Endothelial cell of umbilical vein (primary cell): ENCODE measurements around the gene FXYD7. TPM values are rescaled to one million over a fixed set of nuclear protein-coding genes. Genes with fewer than 3 reads are reported as not detected.

Source experiments
- BruUV-seq: library from RNA; stranded (reverse); fragments of 400-500 nt; replicated peaks from 2 replicates; lab custom pipeline; 2021; lab: Mats Ljungman, UMichigan
- CTCF ChIA-PET: fragments of 300-600, 350-600 bp; sonication (Branson Sonifier 250); formaldehyde crosslinking; loops from one replicate; lab custom pipeline; 2021; ENCODE audit warnings: antibody characterized with exemption, inconsistent platforms; lab: Charles Lee
- POLR2A ChIA-PET: fragments of 300-600, 350-600 bp; sonication (Branson Sonifier 250); formaldehyde crosslinking; loops from one replicate; lab custom pipeline; 2021; ENCODE audit warnings: antibody characterized with exemption, inconsistent platforms; lab: Charles Lee
- DNase-seq: peaks from one replicate; pipeline ENCODE4 v3.0.0-alpha.2; 2011; ENCODE audit warnings: low read depth, low spot score
- FAIRE-seq: peaks from 2 replicates; lab custom pipeline; 2011; peaks lifted over from hg19 to GRCh38; lab: Jason Lieb, UNC
- H2AFZ ChIP-seq: 2 replicates; pipeline ENCODE4 v1.6.0; 2012; ENCODE audit warnings: low read depth, low read length, control low read depth, inconsistent platforms
- H3K27ac ChIP-seq: 2 replicates; pipeline ENCODE4 v1.5.1; 2011; ENCODE audit warnings: low read depth, mild to moderate bottlenecking, control low read depth, low read length, moderate library complexity; ENCODE audit not compliant: insufficient read depth
- H3K27me3 ChIP-seq, 2 experiments: 2 replicates each; pipeline versions ENCODE4 v1.6.0 to v1.6.1; 2011; ENCODE audit warnings: low read length in 2 of 2, mixed read lengths in 1 of 2; ENCODE audit not compliant: control insufficient read depth in 2 of 2, insufficient read depth in 2 of 2
- H3K36me3 ChIP-seq, 2 experiments: 2 replicates in 1 of 2; 3 replicates in 1 of 2; pipeline ENCODE4 v1.5.1; 2011; ENCODE audit warnings: low read length in 2 of 2, mild to moderate bottlenecking in 1 of 2, moderate library complexity in 1 of 2; ENCODE audit not compliant: control insufficient read depth in 2 of 2, insufficient read depth in 2 of 2; ENCODE audit errors: extremely low read depth in 1 of 2
- H3K4me1 ChIP-seq: 3 replicates; pipeline ENCODE4 v1.5.1; 2011; ENCODE audit warnings: mild to moderate bottlenecking, low read length; ENCODE audit not compliant: control insufficient read depth, insufficient read depth; ENCODE audit errors: extremely low read depth
- H3K4me2 ChIP-seq: 2 replicates; pipeline ENCODE4 v1.6.1; 2011; ENCODE audit warnings: low read length, control low read depth, mixed read lengths; ENCODE audit not compliant: insufficient read depth
- H3K4me3 ChIP-seq, 3 experiments: fragments of 200-600 bp in 1 of 3; sonication (generic), shearing (Covaris generic) in 1 of 3; replicated peaks in 1 of 3; 2 replicates each; pipeline ENCODE4 v1.5.1; 2011 to 2016; ENCODE audit warnings: control low read depth in 3 of 3, low read length in 3 of 3, mild to moderate bottlenecking in 2 of 3, inconsistent platforms in 1 of 3, low read depth in 1 of 3, moderate library complexity in 1 of 3; ENCODE audit not compliant: insufficient read depth in 1 of 3
- H3K79me2 ChIP-seq: 2 replicates; pipeline ENCODE4 v1.6.0; 2012; ENCODE audit warnings: low read length, inconsistent platforms; ENCODE audit not compliant: control insufficient read depth, insufficient read depth
- H3K9ac ChIP-seq: replicated peaks from 2 replicates; pipeline ENCODE3; 2011; ENCODE audit warnings: low read length, control low read depth; ENCODE audit not compliant: insufficient read depth; ENCODE audit errors: extremely low read depth
- H3K9me1 ChIP-seq: replicated peaks from 3 replicates; pipeline ENCODE4 v1.6.0; 2011; ENCODE audit warnings: mild to moderate bottlenecking, low read length; ENCODE audit not compliant: control insufficient read depth, insufficient read depth; ENCODE audit errors: extremely low read depth
- H3K9me3 ChIP-seq: replicated peaks from 2 replicates; pipeline ENCODE4 v1.5.1; 2012; ENCODE audit warnings: low read length, inconsistent platforms; ENCODE audit not compliant: control insufficient read depth, insufficient read depth
- H4K20me1 ChIP-seq: replicated peaks from 2 replicates; pipeline ENCODE3; 2011; ENCODE audit warnings: mild to moderate bottlenecking, low read length; ENCODE audit not compliant: control insufficient read depth, insufficient read depth; ENCODE audit errors: extremely low read depth
- EZH2 ChIP-seq: IDR thresholded peaks from 2 replicates; pipeline ENCODE4 v1.6.1; 2012; ENCODE audit warnings: borderline replicate concordance, low read depth, mild to moderate bottlenecking, moderate library complexity, low read length, inconsistent platforms; ENCODE audit not compliant: severe bottlenecking
- FOS ChIP-seq: IDR thresholded peaks from 2 replicates; pipeline ENCODE4 v1.6.1; 2011; ENCODE audit warnings: mild to moderate bottlenecking, low read length, moderate library complexity, borderline replicate concordance; ENCODE audit not compliant: insufficient read depth
- GATA2 ChIP-seq: IDR thresholded peaks from 2 replicates; pipeline ENCODE4 v1.7.0; 2011; ENCODE audit warnings: low read depth, mild to moderate bottlenecking, moderate library complexity, mixed read lengths, low read length; ENCODE audit not compliant: insufficient read length, insufficient read depth
- JUN ChIP-seq: IDR thresholded peaks from 2 replicates; pipeline ENCODE4 v1.6.1; 2011; ENCODE audit warnings: borderline replicate concordance, low read depth; ENCODE audit not compliant: insufficient read length, insufficient read depth
- MAX ChIP-seq: IDR thresholded peaks from 2 replicates; pipeline ENCODE4 v1.6.1; 2011; ENCODE audit not compliant: insufficient read depth, insufficient read length
- MYC ChIP-seq: IDR thresholded peaks from one replicate; pipeline ENCODE4 v1.6.1; 2011; ENCODE audit warnings: mild to moderate bottlenecking, low read depth, low read length
- POLR2A ChIP-seq: IDR thresholded peaks from 2 replicates; pipeline ENCODE4 v1.6.1; 2012; ENCODE audit warnings: low read depth, mild to moderate bottlenecking, control low read depth, low read length
- POLR2AphosphoS5 ChIP-seq: IDR thresholded peaks from 2 replicates; pipeline ENCODE4 v1.6.1; 2012; ENCODE audit warnings: low read depth, mild to moderate bottlenecking, control low read depth, low read length, moderate library complexity; ENCODE audit not compliant: insufficient read depth
- dilution Hi-C: fragments of 300-500 bp; cut with MboI; formaldehyde crosslinking; loops from one replicate; pipeline ENCODE4 v1.15.0; 2019; ENCODE audit warnings: low sequenced_read_pairs; ENCODE audit not compliant: extremely low pct_ligation_motif_present
- intact Hi-C: fragments of 100-400 bp; cut with micrococcal nuclease; formaldehyde crosslinking; loops from one replicate; pipeline ENCODE4 v1.10.0; 2022
- polyA plus RNA-seq, 4 experiments: library from polyadenylated mRNA; depleted of rRNA in 3 of 4; stranded (reverse) in 3 of 4; unstranded in 1 of 4; fragments of >200 nt; gene quantifications; 2 replicates each; pipeline versions ENCODE4 v1.2.1 to v1.2.3, GENCODE V29; 2011 to 2012; ENCODE audit warnings: missing spikeins in 1 of 4
- total RNA-seq: library from RNA; stranded (reverse); gene quantifications from 2 replicates; pipeline ENCODE4 v1.2.3, GENCODE V29; 2021
- TF ChIP-seq, protein P1 (sequence below), 2 donors: IDR thresholded peaks; 1 replicate in 1 of 2; 2 replicates in 1 of 2; pipeline ENCODE4 v1.5.1; 2011; ENCODE audit warnings: low read length in 2 of 2, mild to moderate bottlenecking in 2 of 2, moderate library complexity in 2 of 2, control low read depth in 1 of 2, inconsistent platforms in 1 of 2, low read depth in 1 of 2; ENCODE audit not compliant: insufficient read depth in 1 of 2; ENCODE audit errors: extremely low read depth in 1 of 2

FXYD7 gene
- total and polyA plus RNA-seq, 2 donors (not counting 3 experiments of a cell fraction or from before 2014, with no cell fraction given), result not detected

DNA sequence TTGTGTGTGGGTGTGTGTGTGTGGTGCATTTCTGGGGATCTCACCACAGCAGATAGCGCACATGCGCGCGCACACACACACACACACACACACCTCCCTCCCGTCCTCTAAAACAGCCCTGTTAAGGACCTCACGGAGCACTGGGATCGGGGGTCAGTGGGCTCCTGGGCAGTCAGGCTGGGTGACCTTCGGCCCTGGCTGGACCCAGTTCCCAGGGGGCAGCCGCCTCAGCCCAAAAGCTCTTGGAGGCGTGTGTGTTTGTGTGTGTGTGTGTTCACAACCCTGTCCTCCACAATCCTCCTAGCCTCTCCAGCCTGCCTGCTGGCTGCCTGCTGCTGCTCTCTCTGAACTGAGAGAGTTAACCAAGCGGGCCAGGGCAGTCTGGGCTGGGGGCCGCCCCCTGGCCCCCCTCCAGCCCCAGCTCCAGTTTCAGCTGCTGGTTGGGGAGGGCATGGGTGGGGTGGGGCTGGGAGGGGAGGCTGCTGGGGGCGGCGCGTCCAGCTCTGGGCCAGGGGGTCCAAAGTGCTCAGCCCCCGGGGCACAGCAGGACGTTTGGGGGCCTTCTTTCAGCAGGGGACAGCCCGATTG lies 4.7 kb upstream of the FXYD7 start, which contains the start of gene FXYD1:
Gene FXYD1 (plus strand): TSS at position 520 of the 588 bp plus-strand sequence. CDS start 1,256 bp downstream, outside the sequence.
- DNase-seq (no peak), FAIRE-seq (no peak)
- Histone ChIP-seq H3K9ac (no peak within 1 kb of the TSS), H3K79me2 (no peaks in the 10 kb centered on the region), H3K9me3 (no peaks in the 10 kb centered on the region), H2AFZ (no peak within 1 kb of the TSS), H3K27ac (no peak within 1 kb of the TSS), H4K20me1 (no peaks in the 10 kb centered on the region), H3K4me3 (no peak within 1 kb of the TSS), H3K27me3 (peaks cover 5 to 7% of the 10 kb centered on the region in 2 experiments), H3K36me3 (no peaks in the 10 kb centered on the region), H3K9me1 (no peaks in the 10 kb centered on the region), H3K4me1 (peaks cover 11% of the 10 kb centered on the region), H3K4me2 (no peak within 1 kb of the TSS)
- dilution Hi-C loops, result no loop called here
- intact Hi-C loops, result no loop called here
- ChIA-PET CTCF (interaction anchor here (4.8 kb wide), 1 partner anchor 71 kb away, joined by 52 read pairs; no protein-coding TSS in a partner anchor), POLR2A (no interaction called here)
- TF ChIP-seq MAX, result no peak
- no peak for TF ChIP-seq MYC
- TF ChIP-seq GATA2, result no peak
- no peak for TF ChIP-seq EZH2
- TF ChIP-seq, protein P1, sequence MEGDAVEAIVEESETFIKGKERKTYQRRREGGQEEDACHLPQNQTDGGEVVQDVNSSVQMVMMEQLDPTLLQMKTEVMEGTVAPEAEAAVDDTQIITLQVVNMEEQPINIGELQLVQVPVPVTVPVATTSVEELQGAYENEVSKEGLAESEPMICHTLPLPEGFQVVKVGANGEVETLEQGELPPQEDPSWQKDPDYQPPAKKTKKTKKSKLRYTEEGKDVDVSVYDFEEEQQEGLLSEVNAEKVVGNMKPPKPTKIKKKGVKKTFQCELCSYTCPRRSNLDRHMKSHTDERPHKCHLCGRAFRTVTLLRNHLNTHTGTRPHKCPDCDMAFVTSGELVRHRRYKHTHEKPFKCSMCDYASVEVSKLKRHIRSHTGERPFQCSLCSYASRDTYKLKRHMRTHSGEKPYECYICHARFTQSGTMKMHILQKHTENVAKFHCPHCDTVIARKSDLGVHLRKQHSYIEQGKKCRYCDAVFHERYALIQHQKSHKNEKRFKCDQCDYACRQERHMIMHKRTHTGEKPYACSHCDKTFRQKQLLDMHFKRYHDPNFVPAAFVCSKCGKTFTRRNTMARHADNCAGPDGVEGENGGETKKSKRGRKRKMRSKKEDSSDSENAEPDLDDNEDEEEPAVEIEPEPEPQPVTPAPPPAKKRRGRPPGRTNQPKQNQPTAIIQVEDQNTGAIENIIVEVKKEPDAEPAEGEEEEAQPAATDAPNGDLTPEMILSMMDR (IDR thresholded peaks at IDR 0.05; ENCODE audit: extremely low read depth in 1 of 2, insufficient read depth in 1 of 2, low read depth in 1 of 2, low read length in 2 of 2), result no peak
- TF ChIP-seq POLR2A, result no peak
- TF ChIP-seq FOS, result no peak
- TF ChIP-seq POLR2AphosphoS5, result no peak
- no peak for TF ChIP-seq JUN
- BruUV-seq, result no TSS peak
